Stimulated activated CD8-positive, alpha-beta memory T cell treated with anti-CD3 and anti-CD28 coated beads, Interleukin-15, amount 100 ng/mL, for 24 hours (primary cell): Measurements from ENCODE around the gene CYP4A22.
"Not testable (repeated sequence)": the region's sequence is repeated elsewhere in the genome, so short reads cannot be mapped to it uniquely, and the experiment has no call there.

Experiments used
- DNase-seq: peaks from one replicate; pipeline ENCODE4 v3.0.0-alpha.2; 2020; ENCODE audit warnings: low read depth

The CYP4A22 gene

GRCh38 chr1:47156457-47156856 is 19.2 kb downstream of the CYP4A22 start:
- not testable (repeated sequence) for DNase-seq

DNA sequence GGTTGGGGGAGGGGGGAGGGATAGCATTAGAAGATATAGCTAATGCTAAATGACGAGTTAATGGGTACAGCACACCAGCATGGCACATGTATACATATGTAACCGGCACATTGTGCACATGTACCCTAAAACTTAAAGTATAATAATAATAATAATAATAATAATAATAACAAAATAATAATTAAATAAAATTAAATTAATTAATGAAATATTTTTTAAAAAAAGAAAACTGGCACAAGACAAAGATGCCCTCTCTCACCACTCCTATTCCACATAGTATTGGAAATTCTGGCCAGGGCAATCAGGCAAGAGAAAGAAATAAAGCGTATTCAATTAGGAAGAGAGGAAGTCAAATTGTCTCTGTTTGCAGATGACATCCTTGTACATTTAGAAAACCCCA is 20.7 kb downstream of the CYP4A22 start:
- DNase-seq, result not testable (repeated sequence)

- no peak for DNase-seq
These were observed 23.5 kb downstream of the CYP4A22 start for GRCh38 chr1:47160716-47161115.

- DNase-seq, result no peak
These were observed 24.2 kb downstream of the CYP4A22 start for GRCh38 chr1:47161298-47162040.

DNA sequence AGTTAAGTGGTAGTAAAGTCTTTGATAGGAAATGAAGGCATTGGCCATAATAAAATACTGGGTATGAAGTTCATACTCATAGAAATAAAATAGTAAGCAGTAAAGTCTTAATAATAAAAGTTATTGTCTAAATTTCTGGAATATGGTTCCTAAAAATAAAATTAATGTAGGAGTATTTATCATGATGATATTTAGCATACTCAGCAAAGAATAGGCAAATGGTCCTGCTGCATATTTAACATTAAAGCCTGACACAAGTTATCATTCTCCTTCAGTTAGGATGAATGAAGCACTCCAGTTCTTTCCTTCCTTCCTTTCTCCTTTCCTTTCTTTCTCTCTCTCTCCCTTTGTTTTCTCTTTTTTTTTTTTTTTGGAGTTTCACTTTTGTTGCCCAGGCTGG is 27.3 kb downstream of the CYP4A22 start:
- DNase-seq, result no peak

GRCh38 chr1:47172782-47173181 is 35.5 kb downstream of the CYP4A22 start:
- no peak for DNase-seq

DNA sequence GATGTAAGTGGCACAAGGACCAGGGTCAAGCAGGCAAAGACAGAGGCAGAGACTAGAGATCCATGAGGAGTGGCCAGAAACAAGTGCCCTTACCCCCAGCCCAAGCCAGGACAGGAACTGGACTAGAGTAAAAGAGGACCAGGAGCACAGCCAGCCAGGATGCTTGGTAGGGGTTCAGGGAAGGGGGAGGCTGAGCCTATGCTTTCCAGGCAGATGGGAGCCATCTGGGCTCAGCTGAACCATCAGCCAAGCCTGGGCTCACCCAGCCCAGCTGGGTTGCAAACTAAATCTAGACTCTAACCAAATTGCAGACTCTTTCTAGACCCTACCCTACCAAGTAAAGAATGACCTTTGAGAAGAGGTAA is 37.4 kb downstream of the CYP4A22 start:
- no peak for DNase-seq

DNA sequence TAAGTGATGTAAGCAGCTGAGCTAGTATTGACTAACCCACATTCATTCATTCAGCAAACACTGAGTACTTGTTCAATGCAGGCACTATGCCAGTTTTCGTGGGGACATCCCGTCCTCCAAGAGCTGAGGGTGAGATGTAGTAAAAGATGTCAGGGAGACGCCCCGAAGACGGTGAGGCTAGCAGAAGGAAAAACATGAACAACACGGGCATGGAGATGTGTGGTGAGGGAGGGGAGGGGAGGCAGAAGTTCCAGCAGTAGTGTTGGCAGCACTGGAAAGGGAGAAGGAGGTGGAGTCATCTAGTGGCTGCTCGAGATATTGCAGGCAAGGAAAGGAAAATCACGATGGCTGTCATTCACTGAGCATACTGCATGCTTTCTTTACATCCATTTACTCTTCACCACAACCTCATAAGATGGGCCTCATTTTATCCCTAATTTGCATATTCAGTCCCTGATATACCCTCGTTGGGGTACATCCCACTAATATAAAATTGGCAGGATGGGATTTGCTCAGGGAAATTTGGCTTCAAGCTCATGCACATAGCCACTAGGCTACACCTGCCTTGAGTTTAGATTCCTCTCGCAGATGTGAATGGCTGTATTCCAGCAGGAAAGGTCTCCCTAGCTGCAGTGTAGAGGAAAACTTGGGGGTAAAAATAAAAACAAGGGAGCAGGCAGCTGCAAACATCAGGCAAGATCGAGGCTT is 38.1 kb downstream of the CYP4A22 start:
- no peak for DNase-seq

GRCh38 chr1:47178020-47178419 is 40.8 kb downstream of the CYP4A22 start:
- DNase-seq, result no peak

DNA sequence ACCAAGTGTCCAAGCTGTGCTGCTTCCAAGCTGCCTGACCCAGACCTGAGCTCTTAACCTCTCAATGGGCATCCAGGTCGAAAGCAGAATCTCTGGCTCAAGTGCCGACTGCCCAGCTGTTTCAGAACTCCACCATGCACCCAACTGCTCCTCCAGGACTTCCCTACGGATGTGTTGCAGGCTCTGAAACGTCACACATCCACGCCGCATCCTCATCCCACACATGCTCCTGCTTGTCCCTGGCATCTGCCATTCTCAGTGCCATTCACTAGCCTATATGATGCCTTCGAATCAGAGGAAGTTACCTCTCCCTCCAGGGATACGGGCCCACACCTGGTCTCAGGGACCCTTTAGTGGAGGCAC is 41.4 kb downstream of the CYP4A22 start:
- no peak for DNase-seq

- peak; percentile 56 for DNase-seq
These were observed 42.1 kb downstream of the CYP4A22 start for GRCh38 chr1:47179017-47179987.

- no peak for DNase-seq
These were observed 42.8 kb downstream of the CYP4A22 start for GRCh38 chr1:47179988-47180563.

DNA sequence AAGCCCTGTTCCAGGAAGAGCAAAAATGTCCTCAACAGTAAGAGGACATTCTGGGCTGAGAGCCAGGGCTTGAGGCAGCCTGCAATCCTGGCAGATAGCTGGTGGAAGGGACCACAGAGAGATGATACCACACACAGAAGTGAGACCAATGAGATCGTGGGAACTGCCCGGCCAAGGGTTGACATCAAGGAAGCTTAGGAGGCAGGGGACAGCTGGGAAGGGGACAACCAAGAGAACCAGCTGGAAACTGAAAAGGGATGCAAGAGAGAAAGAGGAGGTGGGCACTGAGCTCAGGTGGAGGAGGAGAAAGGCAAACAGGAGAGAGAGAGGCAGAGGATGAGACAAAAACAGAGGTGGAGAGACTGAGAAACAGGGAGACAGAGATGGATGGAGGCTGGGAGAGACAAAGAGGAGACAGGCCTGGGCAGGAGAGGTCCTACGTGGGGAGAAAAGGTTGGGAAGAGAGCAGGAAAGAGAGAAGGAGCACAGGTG is 43.4 kb downstream of the CYP4A22 start:
- DNase-seq, result no peak

GRCh38 chr1:47181095-47181954 is 44.1 kb downstream of the CYP4A22 start:
- no peak for DNase-seq

DNA sequence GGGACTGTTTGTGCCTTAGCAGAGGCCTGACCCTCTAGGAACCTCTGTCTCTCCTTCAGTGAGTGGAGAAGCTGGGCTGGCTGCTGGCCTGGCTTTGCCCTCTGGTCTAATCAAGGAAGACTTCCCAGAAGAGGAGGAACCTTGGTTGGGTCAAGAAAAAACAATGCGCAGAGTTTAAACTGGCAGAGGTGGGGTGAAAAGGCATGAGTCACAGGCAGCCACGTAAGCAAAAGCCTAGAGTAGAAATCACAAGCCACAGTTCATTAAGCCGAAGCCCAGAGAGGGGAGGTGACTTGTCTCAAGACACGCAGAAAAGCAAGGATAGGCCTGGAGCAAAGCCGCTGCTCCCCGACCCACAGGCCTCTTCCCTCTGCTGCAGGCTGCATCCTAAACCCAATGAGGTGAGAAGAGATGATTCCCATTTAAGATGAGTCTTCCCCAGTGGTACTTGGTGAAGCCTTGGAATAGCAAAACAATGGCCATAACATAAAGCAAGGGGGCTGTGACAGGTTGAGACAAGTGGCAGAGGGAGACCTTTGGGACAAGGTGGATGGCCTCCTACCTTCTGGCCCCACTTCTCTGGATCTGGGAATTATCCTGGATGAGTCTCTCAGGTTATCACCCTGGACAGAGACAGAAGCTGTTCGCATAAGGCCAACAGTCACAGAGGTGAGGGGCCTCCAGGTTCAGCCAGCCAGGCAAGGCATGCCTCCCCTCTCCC is 44.9 kb downstream of the CYP4A22 start:
- no peak for DNase-seq

GRCh38 chr1:47182676-47183235 is 45.5 kb downstream of the CYP4A22 start:
- no peak for DNase-seq

GRCh38 chr1:47183308-47184089 is 46.3 kb downstream of the CYP4A22 start:
- DNase-seq, result no peak

GRCh38 chr1:47184090-47184821 is 47.0 kb downstream of the CYP4A22 start:
- no peak for DNase-seq
